ENCODE data around the gene INIP. TPM values are rescaled to one million over a fixed set of nuclear protein-coding genes. Genes with fewer than 3 reads are reported as not detected.
A peak's percentile ranks its signal among the peaks of the same experiment; 100 is the strongest.

Gene INIP
- total and polyA plus RNA-seq, 2 of the 13 experiments (the other 11 are each of a cell fraction or from before 2014, with no cell fraction given) = 13.6 to 28.6 TPM

GRCh38 chr9:112747094-112747493, 29.2 kb upstream of the INIP start (continued):
- TF ChIP-seq UBTF (CRISPR knock-in tag; IDR thresholded peaks at IDR 0.05) (0 out of 2 replicates have a peak, but pooled peaks have one; percentile 31), ZNF772 (CRISPR knock-in tag; IDR thresholded peaks at IDR 0.05) (peak; percentile 51; the same call in 1 of the 2 replicates), ZNF619 (CRISPR knock-in tag; IDR thresholded peaks at IDR 0.05) (no peak), ZNF552 (CRISPR knock-in tag; IDR thresholded peaks at IDR 0.05; ENCODE audit: borderline replicate concordance) (no peak), FOXP1 (IDR thresholded peaks at IDR 0.05) (no peak), FOXP1 (CRISPR knock-in tag; IDR thresholded peaks at IDR 0.05) (no peak), TBX2 (CRISPR knock-in tag; IDR thresholded peaks at IDR 0.05; ENCODE audit: borderline replicate concordance) (peak; percentile 43)
- TF ChIP-seq, protein P1, sequence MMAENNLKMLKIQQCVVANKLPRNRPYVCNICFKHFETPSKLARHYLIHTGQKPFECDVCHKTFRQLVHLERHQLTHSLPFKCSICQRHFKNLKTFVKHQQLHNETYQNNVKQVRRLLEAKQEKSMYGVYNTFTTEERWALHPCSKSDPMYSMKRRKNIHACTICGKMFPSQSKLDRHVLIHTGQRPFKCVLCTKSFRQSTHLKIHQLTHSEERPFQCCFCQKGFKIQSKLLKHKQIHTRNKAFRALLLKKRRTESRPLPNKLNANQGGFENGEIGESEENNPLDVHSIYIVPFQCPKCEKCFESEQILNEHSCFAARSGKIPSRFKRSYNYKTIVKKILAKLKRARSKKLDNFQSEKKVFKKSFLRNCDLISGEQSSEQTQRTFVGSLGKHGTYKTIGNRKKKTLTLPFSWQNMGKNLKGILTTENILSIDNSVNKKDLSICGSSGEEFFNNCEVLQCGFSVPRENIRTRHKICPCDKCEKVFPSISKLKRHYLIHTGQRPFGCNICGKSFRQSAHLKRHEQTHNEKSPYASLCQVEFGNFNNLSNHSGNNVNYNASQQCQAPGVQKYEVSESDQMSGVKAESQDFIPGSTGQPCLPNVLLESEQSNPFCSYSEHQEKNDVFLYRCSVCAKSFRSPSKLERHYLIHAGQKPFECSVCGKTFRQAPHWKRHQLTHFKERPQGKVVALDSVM (CRISPR knock-in tag; IDR thresholded peaks at IDR 0.05) = no peak

GRCh38 chr9:112744177-112744576, 26.3 kb upstream of the INIP start:
- WGBS (ENCODE audit: low lambda C conversion rate) = 80% methylated on average over 4 of the region's 4 CpGs
- in situ Hi-C loops (cut with HindIII; ENCODE audit: extremely low pct_ligation_motif_present, low pct_unique_long_range_greater_than_20kb) (loop anchor here (10.0 kb wide), 1 partner anchor 51 kb away; no protein-coding TSS in a partner anchor), intact Hi-C loops (cut with micrococcal nuclease; ENCODE audit: unreplicated experiment) (no loop called here)
- H4K20me1 ChIP-seq (ENCODE audit: insufficient read depth, low read length) = no peaks in the 10 kb centered on the region
- no peak overlapping the region for H3K9ac ChIP-seq (ENCODE audit: insufficient read depth, low read depth, low read length)
- no TSS peak for BruUV-seq (replicated peaks)
- no peak for ATAC-seq
- no peaks in the 10 kb centered on the region for H3K36me3 ChIP-seq (replicated peaks in 1 of 2; ENCODE audit: control insufficient read depth in 1 of 2, insufficient read depth in 2 of 2, low read length in 2 of 2)
- no peaks in the 10 kb centered on the region for H3K27me3 ChIP-seq (ENCODE audit: control insufficient read depth in 1 of 2, insufficient read depth in 2 of 2, low read length in 2 of 2)
- H2AFZ ChIP-seq (ENCODE audit: low read length) = no peak overlapping the region
- no peak overlapping the region for H3K4me2 ChIP-seq (ENCODE audit: low read depth, low read length)
- no peaks in the 10 kb centered on the region for H3K79me2 ChIP-seq (ENCODE audit: insufficient read depth, low read length)
- 0 out of 2 replicates have a peak, but pooled peaks have one; percentile 12 for TF ChIP-seq CEBPB (IDR thresholded peaks at IDR 0.05; ENCODE audit: borderline replicate concordance, low read depth, low read length)
- TF ChIP-seq PAF1 (CRISPR knock-in tag; IDR thresholded peaks at IDR 0.05) = no peak
- POLR2A ChIA-PET = no interaction called here
- no peak for DNase-seq (ENCODE audit: low spot score)
- no peak overlapping the region for H3K27ac ChIP-seq (ENCODE audit: extremely low read length, insufficient read depth, low read length)
- H3K4me1 ChIP-seq (ENCODE audit: insufficient read depth, low read length) = peaks cover 32% of the 10 kb centered on the region
- FAIRE-seq = no peak
- no peak overlapping the region for H3K4me3 ChIP-seq (replicated peaks in 1 of 3; ENCODE audit: insufficient read depth in 1 of 3, low read depth in 2 of 3, low read length in 3 of 3)
- H3K9me3 ChIP-seq (ENCODE audit: low read length) = no peaks in the 10 kb centered on the region
- CTCF ChIA-PET (ENCODE audit: low intra/inter-chr PET ratio, low total read pairs) = no interaction called here
